GM12864 (cell line): ENCODE data around the gene GAPDHS.

Source experiments
- DNase-seq: peaks from one replicate; pipeline ENCODE4 v3.0.0-alpha.2; 2011; ENCODE audit warnings: low read depth
- H3K4me3 ChIP-seq: 2 replicates; pipeline ENCODE4 v1.5.1; 2011; ENCODE audit warnings: mild to moderate bottlenecking, low read depth, low read length, control low read depth
- CTCF ChIP-seq: IDR thresholded peaks from 2 replicates; pipeline ENCODE4 v1.5.1; 2011; ENCODE audit warnings: low read depth, mild to moderate bottlenecking, moderate library complexity, low read length, control low read depth, inconsistent platforms; ENCODE audit errors: missing control alignments

GAPDHS gene

DNA sequence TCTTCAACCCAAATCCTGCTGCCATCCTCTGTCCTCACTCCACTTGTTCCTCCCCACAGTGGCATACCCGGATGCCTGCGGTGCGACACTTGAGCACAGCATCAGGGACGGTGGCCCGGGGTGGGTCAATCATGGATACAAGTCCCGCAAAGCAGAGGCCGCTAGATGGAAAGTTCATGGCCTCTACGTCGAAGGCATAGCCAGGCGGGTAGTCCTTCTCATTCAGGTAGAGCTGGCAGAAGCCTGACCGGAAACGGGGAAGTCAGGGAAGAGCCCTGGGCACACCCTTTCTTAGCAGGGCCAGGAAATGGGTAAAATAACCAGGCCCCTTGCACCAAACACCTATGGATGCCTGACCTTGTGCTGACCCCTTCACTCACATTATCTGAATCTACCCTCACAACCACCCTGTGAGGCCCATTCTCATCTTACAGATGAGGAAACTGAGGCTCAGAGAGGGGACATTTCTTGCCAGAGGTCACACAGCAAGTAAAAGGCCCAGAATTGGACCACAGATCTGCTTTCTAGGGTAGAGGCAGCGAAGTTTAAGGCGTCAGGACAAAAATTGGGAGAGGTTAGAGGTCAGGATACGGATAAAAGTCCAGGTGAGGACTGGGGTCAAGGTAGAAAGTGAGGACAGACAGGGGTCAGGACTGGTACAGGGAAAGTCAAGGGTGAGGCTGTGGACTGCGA is 23.7 kb downstream of the GAPDHS start:
- DNase-seq, result no peak
- no peak for TF ChIP-seq CTCF
- no peak overlapping the region for H3K4me3 ChIP-seq

DNA sequence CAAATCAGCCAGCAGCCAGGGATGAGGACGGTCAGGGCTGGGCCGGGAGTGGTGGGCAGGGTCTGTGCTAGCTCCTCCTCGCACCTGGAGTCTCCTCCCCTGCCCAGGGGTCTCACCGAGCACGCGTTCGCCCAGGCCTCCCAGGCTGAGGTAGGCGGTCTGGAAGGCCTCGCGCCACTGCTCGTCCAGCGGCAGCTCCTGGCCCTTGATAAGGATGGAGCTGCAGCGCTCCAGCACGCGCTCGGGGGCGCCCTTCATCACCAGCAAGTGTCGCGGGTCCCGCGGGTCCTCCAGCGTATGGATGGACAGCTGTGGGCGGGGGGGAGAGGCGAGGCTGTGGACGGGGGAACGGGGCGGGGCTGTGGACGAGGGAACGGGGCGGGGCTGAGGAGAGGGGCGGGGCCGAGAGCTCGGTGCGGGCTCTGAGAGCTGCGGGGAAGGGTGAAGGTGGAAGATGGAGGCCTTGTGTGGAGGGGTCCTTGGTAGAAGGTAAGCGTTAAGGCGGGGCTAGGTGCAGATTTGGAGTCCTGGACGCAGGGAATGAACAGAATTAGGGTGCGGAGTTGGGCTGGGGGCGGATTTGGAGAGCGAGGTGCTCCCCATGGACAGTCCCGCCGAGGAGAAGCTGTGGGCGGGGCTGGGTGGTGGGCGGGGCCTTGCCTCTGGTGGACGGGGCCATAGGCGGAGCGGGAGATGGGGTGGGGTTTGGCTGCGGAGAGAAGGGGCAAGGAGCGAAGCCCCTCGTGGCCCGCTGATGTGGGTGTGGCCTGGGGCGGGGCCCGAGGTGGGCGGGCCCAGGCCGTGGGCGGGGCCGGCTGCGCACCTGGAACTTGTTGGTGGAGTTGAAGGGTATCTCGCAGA is 24.5 kb downstream of the GAPDHS start:
- peak overlapping the region; percentile 24; the same call in 1 of the 2 replicates for H3K4me3 ChIP-seq
- TF ChIP-seq CTCF, result no peak
- DNase-seq, result no peak

DNA sequence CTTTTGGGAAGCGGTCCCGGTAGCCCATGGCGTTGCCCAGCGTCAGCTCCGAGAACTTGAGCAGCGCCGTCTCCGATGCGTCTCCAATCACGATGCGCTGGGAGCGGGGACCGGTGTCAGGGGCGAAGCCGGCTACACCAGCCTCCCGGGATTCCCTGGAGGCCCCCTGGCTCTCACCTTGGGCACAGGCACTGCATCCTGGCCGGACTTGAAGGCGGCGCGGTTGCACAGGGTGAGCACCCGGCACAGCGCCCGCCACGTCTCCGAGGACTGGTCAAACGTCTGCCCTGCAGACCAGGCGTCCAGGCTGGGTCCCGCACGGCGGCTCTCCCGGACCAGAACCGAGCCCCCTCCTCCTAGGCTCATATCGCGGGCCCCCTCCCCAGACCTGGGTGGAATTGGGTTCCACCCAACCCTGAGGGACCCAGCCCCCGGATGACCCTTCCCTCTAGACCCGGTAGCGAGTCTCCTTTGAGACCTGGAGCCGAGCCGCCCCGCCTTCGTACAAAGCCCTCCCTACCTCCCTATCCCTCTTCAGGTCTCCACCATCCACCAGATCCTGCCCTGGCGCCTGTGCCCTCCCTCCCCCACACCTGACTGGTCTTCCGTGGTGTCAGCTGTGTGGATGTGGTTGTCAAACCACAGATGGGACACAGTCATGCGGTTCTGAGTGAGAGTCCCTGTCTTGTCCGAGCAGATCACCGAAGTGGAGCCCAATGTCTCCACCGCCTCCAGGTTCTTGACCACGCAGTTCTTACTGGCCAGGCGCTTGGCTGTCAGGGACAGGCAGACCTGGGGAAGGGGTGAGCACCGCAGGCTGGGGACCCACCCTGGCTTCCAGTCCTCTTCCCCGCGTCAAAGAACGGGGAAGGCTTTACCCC is 25.4 kb downstream of the GAPDHS start:
- no peak overlapping the region for H3K4me3 ChIP-seq
- no peak for DNase-seq
- no peak for TF ChIP-seq CTCF

DNA sequence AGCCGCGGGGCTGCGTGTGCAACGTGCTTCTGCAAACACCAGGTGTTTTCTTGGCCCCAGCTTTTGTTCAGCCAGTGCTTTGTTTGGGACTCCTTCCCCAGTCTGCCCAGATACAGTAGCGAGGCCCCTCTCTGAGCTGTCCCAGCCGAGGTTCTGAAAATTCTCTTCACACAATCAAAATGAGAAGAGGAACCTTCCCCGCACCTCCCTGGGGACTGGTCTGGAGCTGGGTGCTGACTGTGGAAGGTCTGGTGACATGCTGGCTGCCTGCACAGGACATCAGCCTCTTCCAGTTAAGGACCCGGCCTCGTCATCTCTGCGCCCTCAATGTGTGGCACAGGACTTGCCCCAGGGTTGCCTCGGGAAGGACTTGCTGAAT is 26.0 kb downstream of the GAPDHS start:
- no peak for DNase-seq
- no peak for TF ChIP-seq CTCF
- H3K4me3 ChIP-seq, result no peak overlapping the region

DNA sequence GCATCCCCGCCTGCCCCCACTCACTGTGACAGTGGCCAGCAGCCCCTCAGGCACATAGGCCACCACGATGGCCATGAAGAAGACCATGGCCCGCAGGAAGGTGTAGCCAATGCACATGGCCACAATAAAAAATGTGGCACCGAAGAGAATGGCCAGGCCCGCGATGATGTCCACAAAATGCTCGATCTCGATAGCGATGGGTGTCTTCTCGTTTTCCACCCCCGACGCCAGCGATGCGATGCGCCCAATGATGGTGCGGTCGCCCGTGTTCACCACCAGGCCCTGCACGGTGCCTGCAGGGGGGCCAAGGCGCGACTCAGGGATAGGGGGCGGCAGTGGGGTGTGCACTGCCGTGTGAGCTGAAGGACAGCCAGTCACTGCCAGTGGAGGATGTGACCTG is 26.5 kb downstream of the GAPDHS start:
- H3K4me3 ChIP-seq, result no peak overlapping the region
- no peak for DNase-seq
- no peak for TF ChIP-seq CTCF

DNA sequence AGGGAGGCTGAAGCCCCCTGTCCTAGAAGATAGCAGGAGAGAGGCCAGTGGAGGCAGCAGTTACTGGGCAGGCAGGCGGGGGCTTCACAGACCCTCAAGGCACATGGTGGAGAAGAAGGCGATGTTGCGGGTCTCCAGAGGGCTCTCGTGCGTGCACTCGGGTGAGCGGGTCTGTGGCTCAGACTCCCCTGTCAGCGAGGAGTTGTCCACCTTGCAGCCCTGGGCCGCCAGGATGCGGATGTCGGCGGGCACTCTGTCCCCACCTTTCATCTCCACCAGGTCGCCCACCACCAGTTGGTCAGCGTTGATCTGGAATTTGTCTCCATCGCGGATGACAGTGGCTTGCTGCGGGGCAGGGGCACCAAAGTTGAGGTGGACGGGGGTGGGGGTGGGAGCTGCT is 27.0 kb downstream of the GAPDHS start:
- no peak overlapping the region for H3K4me3 ChIP-seq
- no peak for DNase-seq
- no peak for TF ChIP-seq CTCF
